ENCODE results near the gene VPS26C. TPM values are rescaled to one million over a fixed set of nuclear protein-coding genes. Genes with fewer than 3 reads are reported as not detected.

Gene VPS26C
- total and polyA plus RNA-seq, 2 of the 13 experiments (the other 11 are each of a cell fraction or from before 2014, with no cell fraction given), result 30.3 to 39.7 TPM

- TF ChIP-seq, protein P1, sequence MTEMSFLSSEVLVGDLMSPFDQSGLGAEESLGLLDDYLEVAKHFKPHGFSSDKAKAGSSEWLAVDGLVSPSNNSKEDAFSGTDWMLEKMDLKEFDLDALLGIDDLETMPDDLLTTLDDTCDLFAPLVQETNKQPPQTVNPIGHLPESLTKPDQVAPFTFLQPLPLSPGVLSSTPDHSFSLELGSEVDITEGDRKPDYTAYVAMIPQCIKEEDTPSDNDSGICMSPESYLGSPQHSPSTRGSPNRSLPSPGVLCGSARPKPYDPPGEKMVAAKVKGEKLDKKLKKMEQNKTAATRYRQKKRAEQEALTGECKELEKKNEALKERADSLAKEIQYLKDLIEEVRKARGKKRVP (CRISPR knock-in tag; IDR thresholded peaks at IDR 0.05), result peak in 1 of 2 experiments; percentile 40; a peak in 1 of 4 replicates
- TF ChIP-seq, protein P2, sequence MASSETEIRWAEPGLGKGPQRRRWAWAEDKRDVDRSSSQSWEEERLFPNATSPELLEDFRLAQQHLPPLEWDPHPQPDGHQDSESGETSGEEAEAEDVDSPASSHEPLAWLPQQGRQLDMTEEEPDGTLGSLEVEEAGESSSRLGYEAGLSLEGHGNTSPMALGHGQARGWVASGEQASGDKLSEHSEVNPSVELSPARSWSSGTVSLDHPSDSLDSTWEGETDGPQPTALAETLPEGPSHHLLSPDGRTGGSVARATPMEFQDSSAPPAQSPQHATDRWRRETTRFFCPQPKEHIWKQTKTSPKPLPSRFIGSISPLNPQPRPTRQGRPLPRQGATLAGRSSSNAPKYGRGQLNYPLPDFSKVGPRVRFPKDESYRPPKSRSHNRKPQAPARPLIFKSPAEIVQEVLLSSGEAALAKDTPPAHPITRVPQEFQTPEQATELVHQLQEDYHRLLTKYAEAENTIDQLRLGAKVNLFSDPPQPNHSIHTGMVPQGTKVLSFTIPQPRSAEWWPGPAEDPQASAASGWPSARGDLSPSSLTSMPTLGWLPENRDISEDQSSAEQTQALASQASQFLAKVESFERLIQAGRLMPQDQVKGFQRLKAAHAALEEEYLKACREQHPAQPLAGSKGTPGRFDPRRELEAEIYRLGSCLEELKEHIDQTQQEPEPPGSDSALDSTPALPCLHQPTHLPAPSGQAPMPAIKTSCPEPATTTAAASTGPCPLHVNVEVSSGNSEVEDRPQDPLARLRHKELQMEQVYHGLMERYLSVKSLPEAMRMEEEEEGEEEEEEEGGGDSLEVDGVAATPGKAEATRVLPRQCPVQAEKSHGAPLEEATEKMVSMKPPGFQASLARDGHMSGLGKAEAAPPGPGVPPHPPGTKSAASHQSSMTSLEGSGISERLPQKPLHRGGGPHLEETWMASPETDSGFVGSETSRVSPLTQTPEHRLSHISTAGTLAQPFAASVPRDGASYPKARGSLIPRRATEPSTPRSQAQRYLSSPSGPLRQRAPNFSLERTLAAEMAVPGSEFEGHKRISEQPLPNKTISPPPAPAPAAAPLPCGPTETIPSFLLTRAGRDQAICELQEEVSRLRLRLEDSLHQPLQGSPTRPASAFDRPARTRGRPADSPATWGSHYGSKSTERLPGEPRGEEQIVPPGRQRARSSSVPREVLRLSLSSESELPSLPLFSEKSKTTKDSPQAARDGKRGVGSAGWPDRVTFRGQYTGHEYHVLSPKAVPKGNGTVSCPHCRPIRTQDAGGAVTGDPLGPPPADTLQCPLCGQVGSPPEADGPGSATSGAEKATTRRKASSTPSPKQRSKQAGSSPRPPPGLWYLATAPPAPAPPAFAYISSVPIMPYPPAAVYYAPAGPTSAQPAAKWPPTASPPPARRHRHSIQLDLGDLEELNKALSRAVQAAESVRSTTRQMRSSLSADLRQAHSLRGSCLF (CRISPR knock-in tag; IDR thresholded peaks at IDR 0.05; ENCODE audit: borderline replicate concordance), result peak; percentile 78; the same call in 1 of the 2 replicates
- TF ChIP-seq SOX6 (IDR thresholded peaks at IDR 0.05), result no peak
- TF ChIP-seq SOX6 (CRISPR knock-in tag; IDR thresholded peaks at IDR 0.05), result peak; percentile 30; the same call in 1 of the 2 replicates
- TF ChIP-seq NR2C2 (CRISPR knock-in tag; IDR thresholded peaks at IDR 0.05; ENCODE audit: borderline replicate concordance), result peak; percentile 37
- TF ChIP-seq ZFY (CRISPR knock-in tag; IDR thresholded peaks at IDR 0.05), result peak; percentile 57
- TF ChIP-seq, protein P3, sequence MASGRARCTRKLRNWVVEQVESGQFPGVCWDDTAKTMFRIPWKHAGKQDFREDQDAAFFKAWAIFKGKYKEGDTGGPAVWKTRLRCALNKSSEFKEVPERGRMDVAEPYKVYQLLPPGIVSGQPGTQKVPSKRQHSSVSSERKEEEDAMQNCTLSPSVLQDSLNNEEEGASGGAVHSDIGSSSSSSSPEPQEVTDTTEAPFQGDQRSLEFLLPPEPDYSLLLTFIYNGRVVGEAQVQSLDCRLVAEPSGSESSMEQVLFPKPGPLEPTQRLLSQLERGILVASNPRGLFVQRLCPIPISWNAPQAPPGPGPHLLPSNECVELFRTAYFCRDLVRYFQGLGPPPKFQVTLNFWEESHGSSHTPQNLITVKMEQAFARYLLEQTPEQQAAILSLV (CRISPR knock-in tag; IDR thresholded peaks at IDR 0.05; ENCODE audit: borderline replicate concordance), result peak; percentile 79; the same call in 1 of the 2 replicates
- TF ChIP-seq THAP11 (CRISPR knock-in tag; IDR thresholded peaks at IDR 0.05), result peak; percentile 30; the same call in 1 of the 2 replicates
- TF ChIP-seq POLR2G (IDR thresholded peaks at IDR 0.05; ENCODE audit: low read depth, low read length), result peak; percentile 59
- TF ChIP-seq, protein P4, sequence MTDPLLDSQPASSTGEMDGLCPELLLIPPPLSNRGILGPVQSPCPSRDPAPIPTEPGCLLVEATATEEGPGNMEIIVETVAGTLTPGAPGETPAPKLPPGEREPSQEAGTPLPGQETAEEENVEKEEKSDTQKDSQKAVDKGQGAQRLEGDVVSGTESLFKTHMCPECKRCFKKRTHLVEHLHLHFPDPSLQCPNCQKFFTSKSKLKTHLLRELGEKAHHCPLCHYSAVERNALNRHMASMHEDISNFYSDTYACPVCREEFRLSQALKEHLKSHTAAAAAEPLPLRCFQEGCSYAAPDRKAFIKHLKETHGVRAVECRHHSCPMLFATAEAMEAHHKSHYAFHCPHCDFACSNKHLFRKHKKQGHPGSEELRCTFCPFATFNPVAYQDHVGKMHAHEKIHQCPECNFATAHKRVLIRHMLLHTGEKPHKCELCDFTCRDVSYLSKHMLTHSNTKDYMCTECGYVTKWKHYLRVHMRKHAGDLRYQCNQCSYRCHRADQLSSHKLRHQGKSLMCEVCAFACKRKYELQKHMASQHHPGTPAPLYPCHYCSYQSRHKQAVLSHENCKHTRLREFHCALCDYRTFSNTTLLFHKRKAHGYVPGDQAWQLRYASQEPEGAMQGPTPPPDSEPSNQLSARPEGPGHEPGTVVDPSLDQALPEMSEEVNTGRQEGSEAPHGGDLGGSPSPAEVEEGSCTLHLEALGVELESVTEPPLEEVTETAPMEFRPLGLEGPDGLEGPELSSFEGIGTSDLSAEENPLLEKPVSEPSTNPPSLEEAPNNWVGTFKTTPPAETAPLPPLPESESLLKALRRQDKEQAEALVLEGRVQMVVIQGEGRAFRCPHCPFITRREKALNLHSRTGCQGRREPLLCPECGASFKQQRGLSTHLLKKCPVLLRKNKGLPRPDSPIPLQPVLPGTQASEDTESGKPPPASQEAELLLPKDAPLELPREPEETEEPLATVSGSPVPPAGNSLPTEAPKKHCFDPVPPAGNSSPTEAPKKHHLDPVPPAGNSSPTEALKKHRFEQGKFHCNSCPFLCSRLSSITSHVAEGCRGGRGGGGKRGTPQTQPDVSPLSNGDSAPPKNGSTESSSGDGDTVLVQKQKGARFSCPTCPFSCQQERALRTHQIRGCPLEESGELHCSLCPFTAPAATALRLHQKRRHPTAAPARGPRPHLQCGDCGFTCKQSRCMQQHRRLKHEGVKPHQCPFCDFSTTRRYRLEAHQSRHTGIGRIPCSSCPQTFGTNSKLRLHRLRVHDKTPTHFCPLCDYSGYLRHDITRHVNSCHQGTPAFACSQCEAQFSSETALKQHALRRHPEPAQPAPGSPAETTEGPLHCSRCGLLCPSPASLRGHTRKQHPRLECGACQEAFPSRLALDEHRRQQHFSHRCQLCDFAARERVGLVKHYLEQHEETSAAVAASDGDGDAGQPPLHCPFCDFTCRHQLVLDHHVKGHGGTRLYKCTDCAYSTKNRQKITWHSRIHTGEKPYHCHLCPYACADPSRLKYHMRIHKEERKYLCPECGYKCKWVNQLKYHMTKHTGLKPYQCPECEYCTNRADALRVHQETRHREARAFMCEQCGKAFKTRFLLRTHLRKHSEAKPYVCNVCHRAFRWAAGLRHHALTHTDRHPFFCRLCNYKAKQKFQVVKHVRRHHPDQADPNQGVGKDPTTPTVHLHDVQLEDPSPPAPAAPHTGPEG (CRISPR knock-in tag; IDR thresholded peaks at IDR 0.05), result 0 out of 2 replicates have a peak, but pooled peaks have one; percentile 47
- peak; percentile 51; the same call in 1 of the 2 replicates for TF ChIP-seq ZNF691 (CRISPR knock-in tag; IDR thresholded peaks at IDR 0.05; ENCODE audit: borderline replicate concordance, low read depth)
- TF ChIP-seq ZKSCAN1 (IDR thresholded peaks at IDR 0.05; ENCODE audit: low read length), result no peak
- TF ChIP-seq ADNP (CRISPR knock-in tag; IDR thresholded peaks at IDR 0.05), result no peak
These were observed 8.9 kb downstream of the VPS26C start (continued) for GRCh38 chr21:37257967-37258877.

Data from HepG2 (cell line).